HepG2 (cell line): ENCODE results near the gene SPECC1L. TPM values are rescaled to one million over a fixed set of nuclear protein-coding genes. Genes with fewer than 3 reads are reported as not detected.

ENCODE experiments used
- ATAC-seq: fragments of 200-7000 bp; cut with Tn5 transposase; 3 replicates; pipeline ENCODE4 v1.9.1; 2020; ENCODE audit warnings: mild to moderate bottlenecking, moderate library complexity
- BruUV-seq: library from RNA; stranded (reverse); fragments of 400-500 nt; replicated peaks from 2 replicates; lab custom pipeline; 2021; lab: Mats Ljungman, UMichigan
- CTCF ChIA-PET: fragments of 300-600 bp; formaldehyde crosslinking; extraction: SDS; loops from one replicate; lab custom pipeline; 2021; ENCODE audit warnings: low total read pairs, inconsistent platforms, low intra/inter-chr PET ratio; lab: Yijun Ruan, JAX
- POLR2A ChIA-PET: fragments of 350-600 bp; sonication (Branson Sonifier 250); formaldehyde crosslinking; loops from one replicate; lab custom pipeline; 2020; ENCODE audit warnings: antibody characterized with exemption, inconsistent platforms; lab: Yijun Ruan, JAX
- DNase-seq: peaks from one replicate; pipeline ENCODE4 v3.0.0-alpha.2; 2015; ENCODE audit warnings: low spot score
- FAIRE-seq: peaks from 3 replicates; lab custom pipeline; 2011; peaks lifted over from hg19 to GRCh38; lab: Jason Lieb, UNC
- H2AFZ ChIP-seq: one replicate; pipeline ENCODE4 v1.6.1; 2011; ENCODE audit warnings: low read length, inconsistent platforms
- H3K27ac ChIP-seq: fragments of 300-600 bp; 3 replicates; pipeline ENCODE4 v1.8.0; 2011; ENCODE audit warnings: mixed run types, mild to moderate bottlenecking, mixed read lengths, low read length, inconsistent platforms; ENCODE audit not compliant: insufficient read depth; ENCODE audit errors: extremely low read length
- H3K27me3 ChIP-seq, 2 experiments: fragments of 200-600 bp in 1 of 2; 2 replicates in 1 of 2; 3 replicates in 1 of 2; pipeline versions ENCODE4 v1.6.0 to v1.8.0; 2011; ENCODE audit warnings: low read length in 2 of 2, mild to moderate bottlenecking in 2 of 2, moderate library complexity in 2 of 2, inconsistent platforms in 1 of 2; ENCODE audit not compliant: insufficient read depth in 2 of 2, control insufficient read depth in 1 of 2
- H3K36me3 ChIP-seq, 2 experiments: fragments of 200-600 bp in 1 of 2; replicated peaks in 1 of 2; 2 replicates in 1 of 2; 3 replicates in 1 of 2; pipeline versions ENCODE4 v1.5.1 to v1.8.0; 2011; ENCODE audit warnings: low read length in 2 of 2, inconsistent platforms in 1 of 2; ENCODE audit not compliant: insufficient read depth in 2 of 2, control insufficient read depth in 1 of 2
- H3K4me1 ChIP-seq: 2 replicates; pipeline ENCODE4 v1.5.1; 2012; ENCODE audit warnings: low read length, inconsistent platforms; ENCODE audit not compliant: insufficient read depth
- H3K4me2 ChIP-seq: 2 replicates; pipeline ENCODE4 v1.6.0; 2011; ENCODE audit warnings: low read depth, low read length, inconsistent platforms
- H3K4me3 ChIP-seq, 3 experiments: fragments of 200-600 bp in 1 of 3; sonication (generic), shearing (Covaris generic) in 1 of 3; replicated peaks in 1 of 3; 2 replicates each; pipeline ENCODE4 v1.5.1; 2011 to 2016; ENCODE audit warnings: low read length in 3 of 3, inconsistent platforms in 2 of 3, low read depth in 2 of 3, mild to moderate bottlenecking in 2 of 3, control low read depth in 1 of 3, mixed read lengths in 1 of 3; ENCODE audit not compliant: insufficient read depth in 1 of 3
- H3K79me2 ChIP-seq: one replicate; pipeline ENCODE4 v1.6.1; 2011; ENCODE audit warnings: low read length, inconsistent platforms; ENCODE audit not compliant: insufficient read depth
- H3K9ac ChIP-seq: 2 replicates; pipeline ENCODE4 v1.6.0; 2011; ENCODE audit warnings: mild to moderate bottlenecking, low read depth, low read length, inconsistent platforms; ENCODE audit not compliant: insufficient read depth
- H3K9me3 ChIP-seq: 2 replicates; pipeline ENCODE4 v1.5.1; 2012; ENCODE audit warnings: mild to moderate bottlenecking, low read length
- H4K20me1 ChIP-seq: 2 replicates; pipeline ENCODE4 v1.6.0; 2011; ENCODE audit warnings: inconsistent platforms, mild to moderate bottlenecking, low read length, moderate library complexity; ENCODE audit not compliant: insufficient read depth
- BHLHE40 ChIP-seq: IDR thresholded peaks from 2 replicates; pipeline ENCODE4 v1.6.1; 2011; ENCODE audit warnings: low read length, improper control_type of control experiment
- KDM3A ChIP-seq: IDR thresholded peaks from 2 replicates; pipeline ENCODE4 v1.6.1; 2018; ENCODE audit warnings: low read depth, missing compliant biosample characterization
- MATR3 ChIP-seq: sonication (generic); formaldehyde crosslinking; IDR thresholded peaks from 2 replicates; pipeline ENCODE4 v1.4.0; 2020; ENCODE audit warnings: missing genetic modification reagents
- NFKBIZ ChIP-seq: IDR thresholded peaks from 2 replicates; pipeline ENCODE4 v1.6.1; 2018; ENCODE audit warnings: missing genetic modification reagents, missing compliant biosample characterization
- REXO4 ChIP-seq: sonication (generic); formaldehyde crosslinking; IDR thresholded peaks from 2 replicates; pipeline ENCODE4 v1.8.0; 2022; ENCODE audit warnings: missing genetic modification reagents, mild to moderate bottlenecking, borderline replicate concordance
- SALL1 ChIP-seq: sonication (generic); formaldehyde crosslinking; IDR thresholded peaks from 2 replicates; pipeline ENCODE4 v1.8.0; 2022; ENCODE audit warnings: mild to moderate bottlenecking, missing genetic modification reagents
- SNAPC5 ChIP-seq: sonication (generic); formaldehyde crosslinking; IDR thresholded peaks from 2 replicates; pipeline ENCODE4 v1.8.1; 2023; ENCODE audit warnings: mild to moderate bottlenecking, missing genetic modification reagents, borderline replicate concordance
- ZMAT5 ChIP-seq: sonication (generic); formaldehyde crosslinking; IDR thresholded peaks from 2 replicates; pipeline ENCODE4 v1.5.0; 2020; ENCODE audit warnings: mild to moderate bottlenecking, low read depth, missing genetic modification reagents, borderline replicate concordance
- ZSCAN5A ChIP-seq: sonication (generic); formaldehyde crosslinking; IDR thresholded peaks from 2 replicates; pipeline ENCODE4 v1.8.0; 2022; ENCODE audit warnings: mild to moderate bottlenecking, missing genetic modification reagents, borderline replicate concordance
- ZXDC ChIP-seq: sonication (generic); formaldehyde crosslinking; IDR thresholded peaks from 2 replicates; pipeline ENCODE4 v1.5.0; 2020; ENCODE audit warnings: mild to moderate bottlenecking, missing genetic modification reagents
- WGBS: methylation state at CpG from one replicate; pipeline ENCODE4 v1.1.6; 2017; ENCODE audit warnings: low lambda C conversion rate; 5-methylcytosine and 5-hydroxymethylcytosine counted together
- in situ Hi-C: cut with HindIII; loops from 2 replicates; pipeline ENCODE4 v1.10.0; 2017; ENCODE audit warnings: low pct_unique_long_range_greater_than_20kb; ENCODE audit not compliant: extremely low pct_ligation_motif_present
- intact Hi-C: fragments of 100-400 bp; cut with micrococcal nuclease; formaldehyde crosslinking; loops from one replicate; pipeline ENCODE4 v1.10.0; 2022; ENCODE audit not compliant: unreplicated experiment
- polyA plus RNA-seq, 8 experiments: library from polyadenylated mRNA; depleted of rRNA in 3 of 8; stranded (reverse) in 7 of 8; unstranded in 1 of 8; fragments of >200 nt; fragmentation: Illumina TruSeq in 4 of 8; extraction: Trizol in 4 of 8; gene quantifications; 2 replicates each; pipeline versions ENCODE4 v1.2.1 to v1.2.3, GENCODE V29; 2011 to 2016; ENCODE audit warnings: low read depth in 4 of 8, missing spikeins in 1 of 8, mixed read lengths in 1 of 8; ENCODE audit not compliant: insufficient read depth in 1 of 8
- total RNA-seq, 5 experiments: library from RNA; depleted of rRNA; stranded (reverse); fragments of >200 nt; fragmentation: Illumina TruSeq; extraction: Trizol; gene quantifications; 2 replicates each; pipeline ENCODE4 v1.2.3, GENCODE V29; 2016; ENCODE audit warnings: low read depth in 1 of 5

Gene SPECC1L
- total and polyA plus RNA-seq, 2 of the 13 experiments (the other 11 are each of a cell fraction or from before 2014, with no cell fraction given): 14.1 to 30.3 TPM

- Histone ChIP-seq H3K27me3 (no peaks in the 10 kb centered on the region), H3K36me3 (no peaks in the 10 kb centered on the region), H3K79me2 (no peaks in the 10 kb centered on the region), H3K4me3 (no peak overlapping the region), H2AFZ (no peak overlapping the region), H3K4me2 (no peak overlapping the region), H3K9ac (no peak overlapping the region), H4K20me1 (no peaks in the 10 kb centered on the region), H3K27ac (no peak overlapping the region), H3K4me1 (peaks cover 26% of the 10 kb centered on the region), H3K9me3 (no peaks in the 10 kb centered on the region)
- in situ Hi-C loops: no loop called here
- TF ChIP-seq SALL1 (CRISPR knock-in tag) (0 out of 2 replicates have a peak, but pooled peaks have one; percentile 7), REXO4 (no peak), BHLHE40 (no peak)
- DNase-seq: no peak
- BruUV-seq: no TSS peak
- intact Hi-C loops: no loop called here
- ATAC-seq: no peak
- CTCF ChIA-PET: no interaction called here
- WGBS: 93% methylated on average over 4 of the region's 14 CpGs
- POLR2A ChIA-PET: no interaction called here
- no peak for FAIRE-seq
Observed at GRCh38 chr22:24430431-24431308, 160.0 kb downstream of the SPECC1L start.

GRCh38 chr22:24431309-24432034 lies 160.8 kb downstream of the SPECC1L start:
- Histone ChIP-seq H3K4me1 (peaks cover 24% of the 10 kb centered on the region), H3K79me2 (no peaks in the 10 kb centered on the region), H2AFZ (no peak overlapping the region), H3K4me2 (no peak overlapping the region), H3K27ac (no peak overlapping the region), H3K4me3 (no peak overlapping the region), H3K36me3 (no peaks in the 10 kb centered on the region), H4K20me1 (no peaks in the 10 kb centered on the region), H3K27me3 (no peaks in the 10 kb centered on the region), H3K9me3 (no peaks in the 10 kb centered on the region), H3K9ac (no peak overlapping the region)
- FAIRE-seq: no peak
- intact Hi-C loops (no loop called here), in situ Hi-C loops (no loop called here)
- no peak for ATAC-seq
- CTCF ChIA-PET: no interaction called here
- BruUV-seq: no TSS peak
- 67% methylated on average over 5 of the region's 9 CpGs for WGBS
- no peak for DNase-seq
- POLR2A ChIA-PET: no interaction called here
- TF ChIP-seq KDM3A (CRISPR knock-in tag): no peak
- TF ChIP-seq ZSCAN5A (CRISPR knock-in tag): no peak
- no peak for TF ChIP-seq ZMAT5 (CRISPR knock-in tag)
- TF ChIP-seq MATR3 (CRISPR knock-in tag): no peak
- TF ChIP-seq ZXDC: no peak
- no peak for TF ChIP-seq SNAPC5
- no peak for TF ChIP-seq NFKBIZ (CRISPR knock-in tag)
